Inferior parietal cortex (tissue), 1 donor: ENCODE measurements around the gene GAGE12F.
"Not testable (repeated sequence)": the region's sequence is repeated elsewhere in the genome, so short reads cannot be mapped to it uniquely, and the experiment has no call there.

Experiments
- DNase-seq: peaks from one replicate; pipeline ENCODE4 v3.0.0-alpha.2; 2016; ENCODE audit errors: extremely low spot score

GAGE12F gene

GRCh38 chrX:49560542-49560941 lies at the start of gene GAGE12F:
TSS of gene GAGE12F (plus strand) at chrX:49560842. CDS start at chrX:49561997, 1,155 bp downstream.
- not testable (repeated sequence) for DNase-seq

- not testable (repeated sequence) for DNase-seq
Observed at GRCh38 chrX:49531877-49532276, 28.8 kb upstream of the GAGE12F start, which contains the start of gene GAGE12C. TSS of gene GAGE12C (plus strand) at chrX:49532177. CDS start at chrX:49533332, 1,155 bp downstream.

GRCh38 chrX:49541433-49541832 lies 19.2 kb upstream of the GAGE12F start, which contains the start of gene GAGE12D:
TSS of gene GAGE12D (plus strand) at chrX:49541733. CDS start at chrX:49542888, 1,155 bp downstream.
- DNase-seq: not testable (repeated sequence)

- not testable (repeated sequence) for DNase-seq
Observed at GRCh38 chrX:49550989-49551388, 9.7 kb upstream of the GAGE12F start, which contains the start of gene GAGE12E. TSS of gene GAGE12E (plus strand) at chrX:49551289. CDS start at chrX:49552444, 1,155 bp downstream.

- not testable (repeated sequence) for DNase-seq
Observed at GRCh38 chrX:49568728-49569127, 8.1 kb downstream of the GAGE12F start.

- not testable (repeated sequence) for DNase-seq
Observed at GRCh38 chrX:49569152-49569551, 8.5 kb downstream of the GAGE12F start.

- not testable (repeated sequence) for DNase-seq
Observed at GRCh38 chrX:49570100-49570499, 9.5 kb downstream of the GAGE12F start, which contains the start of gene GAGE12G. TSS of gene GAGE12G (plus strand) at chrX:49570400. CDS start at chrX:49571555, 1,155 bp downstream.

GRCh38 chrX:49579649-49580048 lies 19.0 kb downstream of the GAGE12F start, which contains the start of gene GAGE12H:
TSS of gene GAGE12H (plus strand) at chrX:49579949. CDS start at chrX:49581104, 1,155 bp downstream.
- DNase-seq: not testable (repeated sequence)

- not testable (repeated sequence) for DNase-seq
Observed at GRCh38 chrX:49589196-49589595, 28.6 kb downstream of the GAGE12F start, which contains the start of gene GAGE2A. TSS of gene GAGE2A (plus strand) at chrX:49589496. CDS start at chrX:49590651, 1,155 bp downstream.

- not testable (repeated sequence) for DNase-seq
Observed at GRCh38 chrX:49589769-49590478, 29.3 kb downstream of the GAGE12F start.

GRCh38 chrX:49590488-49590887 lies 29.8 kb downstream of the GAGE12F start:
- not testable (repeated sequence) for DNase-seq

- not testable (repeated sequence) for DNase-seq
Observed at GRCh38 chrX:49598720-49599119, 38.1 kb downstream of the GAGE12F start, which contains the start of gene GAGE1. TSS of gene GAGE1 (plus strand) at chrX:49599020. CDS start at chrX:49600175, 1,155 bp downstream.

GRCh38 chrX:49610718-49611310 lies 50.2 kb downstream of the GAGE12F start:
- no peak for DNase-seq
